T-cell (primary cell): ENCODE results near the gene EPO. TPM values are rescaled to one million over a fixed set of nuclear protein-coding genes. Genes with fewer than 3 reads are reported as not detected.
A peak's percentile ranks its signal among the peaks of the same experiment; 100 is the strongest.

ENCODE experiments used
- ATAC-seq, 4 experiments: fragments of 200-7000 bp in 3 of 4; fragments of 150-1000 bp in 1 of 4; cut with Tn5 transposase; replicated peaks in 1 of 4; 1 replicate in 3 of 4; 2 replicates in 1 of 4; pipeline ENCODE4 v1.10.0; 2021; ENCODE audit warnings: moderate library complexity in 3 of 4, mild to moderate bottlenecking in 2 of 4, moderate number of reproducible peaks in 1 of 4
- CTCF ChIA-PET, 2 donors: fragments of 300-600 bp; sonication (Branson Sonifier 250); formaldehyde crosslinking; loops; one replicate each; lab custom pipeline; 2022; ENCODE audit warnings: antibody characterized with exemption in 2 of 2; lab: Charles Lee
- POLR2A ChIA-PET, 2 donors: fragments of 300-600 bp; sonication (Branson Sonifier 250); formaldehyde crosslinking; loops; one replicate each; lab custom pipeline; 2022; ENCODE audit warnings: antibody characterized with exemption in 2 of 2; lab: Charles Lee
- DNase-seq, 35 experiments: peaks; one replicate each; pipeline versions ENCODE4 v3.0.0 to v3.0.0-alpha.2; 2013 to 2023
- H3K27ac ChIP-seq: one replicate; pipeline ENCODE4 v1.5.1; 2013; ENCODE audit warnings: low read length
- H3K27me3 ChIP-seq, 2 experiments: replicated peaks in 1 of 2; 1 replicate in 1 of 2; 2 replicates in 1 of 2; pipeline versions ENCODE4 v1.6.1 to v1.7.0; 2013; ENCODE audit warnings: low read length in 1 of 2, mixed read lengths in 1 of 2; ENCODE audit not compliant: control insufficient read depth in 2 of 2, insufficient read depth in 2 of 2; ENCODE audit errors: extremely low read depth in 1 of 2
- H3K36me3 ChIP-seq, 2 donors: 1 replicate in 1 of 2; 2 replicates in 1 of 2; pipeline versions ENCODE4 v1.6.1 to v1.7.0; 2013; ENCODE audit warnings: low read length in 1 of 2; ENCODE audit not compliant: control insufficient read depth in 2 of 2, insufficient read depth in 1 of 2; ENCODE audit errors: extremely low read depth in 1 of 2
- H3K4me1 ChIP-seq, 2 experiments: 1 replicate in 1 of 2; 2 replicates in 1 of 2; pipeline versions ENCODE4 v1.6.1 to v1.7.0; 2013; ENCODE audit warnings: low read length in 2 of 2, mixed read lengths in 1 of 2; ENCODE audit not compliant: insufficient read depth in 2 of 2, control insufficient read depth in 1 of 2; ENCODE audit errors: extremely low read depth in 1 of 2
- H3K4me3 ChIP-seq, 2 donors: 1 replicate in 1 of 2; 2 replicates in 1 of 2; pipeline versions ENCODE4 v1.5.1 to v1.7.0; 2013; ENCODE audit warnings: mild to moderate bottlenecking in 2 of 2, low read length in 1 of 2, moderate library complexity in 1 of 2; ENCODE audit not compliant: control insufficient read depth in 1 of 2; ENCODE audit errors: extremely low read depth in 1 of 2
- H3K9me3 ChIP-seq: 2 replicates; pipeline ENCODE4 v1.7.0; 2013
- H3K27ac Mint-ChIP-seq, 2 donors: one replicate each; pipeline ENCODE4 v1.8.0; 2020 to 2021; ENCODE audit warnings: mild to moderate bottlenecking in 2 of 2, mixed read lengths in 2 of 2
- H3K27me3 Mint-ChIP-seq, 2 donors: one replicate each; pipeline ENCODE4 v1.8.0; 2021 to 2022; ENCODE audit warnings: mixed read lengths in 2 of 2
- H3K36me3 Mint-ChIP-seq: one replicate; pipeline ENCODE4 v1.8.0; 2021; ENCODE audit warnings: mixed read lengths
- H3K4me1 Mint-ChIP-seq, 3 donors: one replicate each; pipeline ENCODE4 v1.8.0; 2020 to 2022; ENCODE audit warnings: mixed read lengths in 3 of 3, mild to moderate bottlenecking in 1 of 3
- H3K4me3 Mint-ChIP-seq, 3 donors: one replicate each; pipeline ENCODE4 v1.8.0; 2020 to 2022; ENCODE audit warnings: mild to moderate bottlenecking in 3 of 3, mixed read lengths in 3 of 3, moderate library complexity in 3 of 3
- H3K9me3 Mint-ChIP-seq, 3 donors: one replicate each; pipeline ENCODE4 v1.8.0; 2020 to 2022; ENCODE audit warnings: mixed read lengths in 3 of 3
- WGBS: methylation state at CpG from one replicate; pipeline ENCODE4 v1.1.5; 2013; ENCODE audit warnings: missing lambda C conversion rate; ENCODE audit not compliant: insufficient coverage; 5-methylcytosine and 5-hydroxymethylcytosine counted together
- total RNA-seq, 35 experiments: library from RNA in 6 of 35; stranded (reverse) in 6 of 35; fragments of 120-200 nt in 1 of 35; gene quantifications; one replicate each; pipeline versions ENCODE4 v1.2.1 to v1.2.4 and lab custom pipeline; 2013 to 2026

Gene EPO
- total RNA-seq, 5 donors from 2014 or later (not counting 1 experiment from before 2014, with no cell fraction given), result not detected

GRCh38 chr7:100675105-100675451 is 45.2 kb upstream of the EPO start:
- no peaks in the 10 kb centered on the region for H3K27me3 ChIP-seq
- H3K27me3 Mint-ChIP-seq, result no peaks in the 10 kb centered on the region
- H3K4me3 ChIP-seq, result peak overlapping the region; percentile 80 to 85
- WGBS, result 0% methylated on average over 35 of the region's 46 CpGs
- DNase-seq (peak in 15 of 35 experiments; percentile 22 to 51 (median 34)), ATAC-seq (peak in 3 of 4 experiments; percentile 2 to 4 (median 2))
- H3K9me3 Mint-ChIP-seq, result no peaks in the 10 kb centered on the region
- H3K36me3 ChIP-seq, result peaks cover 14 to 39% of the 10 kb centered on the region in 2 donors
- peaks cover 4 to 52% of the 10 kb centered on the region in 2 experiments for H3K4me1 ChIP-seq
- H3K36me3 Mint-ChIP-seq, result peaks cover 15% of the 10 kb centered on the region
- peak overlapping the region; percentile 95 to 96 (median 96) for H3K4me3 Mint-ChIP-seq
- ChIA-PET POLR2A (no interaction called here), CTCF (interaction anchor here in 1 of 2 donors (0.6 kb wide), 1 partner anchor 427 kb away, joined by 5 read pairs; no protein-coding TSS in a partner anchor)
- H3K9me3 ChIP-seq, result no peaks in the 10 kb centered on the region
- H3K27ac ChIP-seq, result peak overlapping the region; percentile 83
- H3K27ac Mint-ChIP-seq, result peak overlapping the region in 1 of 2 donors; percentile 92
- H3K4me1 Mint-ChIP-seq, result peaks cover 20 to 35% (median 29%) of the 10 kb centered on the region in 3 donors

GRCh38 chr7:100675581-100676350 is 44.5 kb upstream of the EPO start:
- 2% methylated on average over 28 of the region's 59 CpGs for WGBS
- H3K27me3 ChIP-seq, result no peaks in the 10 kb centered on the region
- ATAC-seq, result peak; percentile 55 to 66 (median 58)
- Mint-ChIP-seq H3K4me1 (peaks cover 27 to 42% (median 36%) of the 10 kb centered on the region in 3 donors), H3K27ac (peak overlapping the region; percentile 92 to 94), H3K4me3 (peak overlapping the region; percentile 89 to 96 (median 92)), H3K27me3 (no peaks in the 10 kb centered on the region), H3K36me3 (peaks cover 15% of the 10 kb centered on the region), H3K9me3 (no peaks in the 10 kb centered on the region)
- peak overlapping the region; percentile 76 for H3K27ac ChIP-seq
- CTCF ChIA-PET, result interaction anchor here (0.6 to 0.8 kb wide), 3 partner anchors 30 to 1178 kb away, joined by 3 to 7 read pairs (median 3); no protein-coding TSS in a partner anchor
- POLR2A ChIA-PET, result no interaction called here
- peak; percentile 77 to 96 (median 90) for DNase-seq
- peaks cover 4 to 58% of the 10 kb centered on the region in 2 experiments for H3K4me1 ChIP-seq
- H3K9me3 ChIP-seq, result no peaks in the 10 kb centered on the region
- peaks cover 14 to 39% of the 10 kb centered on the region in 2 donors for H3K36me3 ChIP-seq
- peak overlapping the region; percentile 80 to 85 for H3K4me3 ChIP-seq

GRCh38 chr7:100676501-100677306 is 43.6 kb upstream of the EPO start:
- H3K9me3 ChIP-seq, result no peaks in the 10 kb centered on the region
- no peak for ATAC-seq
- Mint-ChIP-seq H3K4me3 (peak overlapping the region; percentile 75 to 96 (median 79)), H3K4me1 (peaks cover 35 to 48% (median 44%) of the 10 kb centered on the region in 3 donors), H3K27ac (peak overlapping the region; percentile 90), H3K36me3 (peaks cover 15% of the 10 kb centered on the region), H3K27me3 (no peaks in the 10 kb centered on the region), H3K9me3 (no peaks in the 10 kb centered on the region)
- no peaks in the 10 kb centered on the region for H3K27me3 ChIP-seq
- 85% methylated on average over 18 of the region's 23 CpGs for WGBS
- peaks cover 9 to 67% of the 10 kb centered on the region in 2 experiments for H3K4me1 ChIP-seq
- peak overlapping the region in 1 of 2 donors; percentile 85 for H3K4me3 ChIP-seq
- no peak for DNase-seq
- H3K36me3 ChIP-seq, result peaks cover 18 to 43% of the 10 kb centered on the region in 2 donors
- CTCF ChIA-PET, result interaction anchor here in 1 of 2 donors (0.6 kb wide), 1 partner anchor 1177 kb away, joined by 7 read pairs; no protein-coding TSS in a partner anchor
- H3K27ac ChIP-seq, result peak overlapping the region; percentile 76
- POLR2A ChIA-PET, result interaction anchor here in 1 of 2 donors (0.6 kb wide), 1 partner anchor 237 kb away, joined by 3 read pairs; no protein-coding TSS in a partner anchor

GRCh38 chr7:100677308-100678267 is 42.7 kb upstream of the EPO start:
- Histone ChIP-seq H3K36me3 (peaks cover 19 to 51% of the 10 kb centered on the region in 2 donors), H3K4me1 (peaks cover 11 to 72% of the 10 kb centered on the region in 2 experiments), H3K9me3 (no peaks in the 10 kb centered on the region), H3K27ac (no peak overlapping the region), H3K4me3 (no peak overlapping the region), H3K27me3 (no peaks in the 10 kb centered on the region)
- peaks cover 15% of the 10 kb centered on the region for H3K36me3 Mint-ChIP-seq
- H3K4me1 Mint-ChIP-seq, result peaks cover 38 to 50% (median 47%) of the 10 kb centered on the region in 3 donors
- WGBS, result 92% methylated on average over 24 of the region's 36 CpGs
- no peak for ATAC-seq
- H3K27ac Mint-ChIP-seq, result peak overlapping the region; percentile 90
- H3K27me3 Mint-ChIP-seq, result no peaks in the 10 kb centered on the region
- H3K4me3 Mint-ChIP-seq, result peak overlapping the region; percentile 9 to 61 (median 47)
- no peak for DNase-seq
- ChIA-PET POLR2A (interaction anchor here (0.6 to 0.7 kb wide), 2 partner anchors 238 to 1740 kb away, joined by 3 read pairs; no protein-coding TSS in a partner anchor), CTCF (no interaction called here)
- H3K9me3 Mint-ChIP-seq, result no peaks in the 10 kb centered on the region

GRCh38 chr7:100678291-100678984 is 41.8 kb upstream of the EPO start:
- no peak overlapping the region for H3K4me3 ChIP-seq
- POLR2A ChIA-PET, result interaction anchor here in 1 of 2 donors (0.7 kb wide), 1 partner anchor 1739 kb away, joined by 3 read pairs; no protein-coding TSS in a partner anchor
- Mint-ChIP-seq H3K36me3 (peaks cover 18% of the 10 kb centered on the region), H3K27me3 (no peaks in the 10 kb centered on the region), H3K9me3 (no peaks in the 10 kb centered on the region), H3K4me1 (peaks cover 38 to 44% (median 42%) of the 10 kb centered on the region in 3 donors), H3K4me3 (peak overlapping the region in 2 of 3 donors; percentile 24 to 47), H3K27ac (peak overlapping the region; percentile 67 to 88)
- 88% methylated on average over 30 of the region's 35 CpGs for WGBS
- peaks cover 21 to 57% of the 10 kb centered on the region in 2 donors for H3K36me3 ChIP-seq
- no peaks in the 10 kb centered on the region for H3K9me3 ChIP-seq
- CTCF ChIA-PET, result interaction anchor here in 1 of 2 donors (0.5 kb wide), 1 partner anchor 13 kb away, joined by 3 read pairs; no protein-coding TSS in a partner anchor
- DNase-seq (peak in 1 of 35 experiments; percentile 18), ATAC-seq (no peak)
- peaks cover 11 to 63% of the 10 kb centered on the region in 2 experiments for H3K4me1 ChIP-seq
- no peaks in the 10 kb centered on the region for H3K27me3 ChIP-seq
- H3K27ac ChIP-seq, result no peak overlapping the region
